ENCODE measurements around the gene MDGA2. TPM values are rescaled to one million over a fixed set of nuclear protein-coding genes. Genes with fewer than 3 reads are reported as not detected.

MDGA2 gene
- total and polyA plus RNA-seq, 2 of the 8 experiments (the other 6 are each of a cell fraction or from before 2014, with no cell fraction given) = 0.11 to 0.69 TPM

GRCh38 chr14:47009615-47010014 lies 665.8 kb downstream of the MDGA2 start:
- Histone ChIP-seq H3K4me3 (ENCODE audit: extremely low read depth in 1 of 4, insufficient read depth in 2 of 4, low read depth in 3 of 4, low read length in 4 of 4) (no peak overlapping the region), H3K56ac (replicated peaks; ENCODE audit: insufficient read length, low read depth, low read length) (no peak overlapping the region), H3K27ac (ENCODE audit: low read depth, low read length) (no peak overlapping the region), H3K23ac (ENCODE audit: insufficient read length) (no peak overlapping the region), H2BK5ac (ENCODE audit: low read depth, low read length) (no peak overlapping the region), H3K27me3 (replicated peaks in 1 of 4; ENCODE audit: control insufficient read depth in 3 of 4, extremely low read depth in 1 of 4, insufficient read depth in 3 of 4, low read length in 3 of 4) (no peaks in the 10 kb centered on the region), H3K9me3 (ENCODE audit: insufficient read depth in 2 of 2, low read depth in 1 of 2, low read length in 1 of 2) (no peaks in the 10 kb centered on the region), H3K4ac (replicated peaks; ENCODE audit: insufficient read length, low read depth, low read length) (no peak overlapping the region), H3K4me1 (replicated peaks in 1 of 4; ENCODE audit: control insufficient read depth in 3 of 4, insufficient read depth in 4 of 4, low read length in 3 of 4) (peaks cover 0 to 3% (median 0%) of the 10 kb centered on the region in 4 experiments; a peak in 1 of 7 replicates), H3K36me3 (ENCODE audit: control insufficient read depth in 2 of 4, insufficient read depth in 4 of 4, low read length in 3 of 4) (no peaks in the 10 kb centered on the region), H3K79me1 (ENCODE audit: low read depth, low read length) (no peaks in the 10 kb centered on the region), H4K8ac (ENCODE audit: extremely low read depth, insufficient read depth, low read length) (no peak overlapping the region), H2AK5ac (ENCODE audit: low read depth, low read length) (no peak overlapping the region), H3K4me2 (ENCODE audit: insufficient read depth in 1 of 2, low read depth in 2 of 2, low read length in 2 of 2) (no peak overlapping the region), H4K20me1 (replicated peaks in 1 of 2; ENCODE audit: control insufficient read depth in 1 of 2, insufficient read depth in 2 of 2, low read length in 2 of 2) (no peaks in the 10 kb centered on the region), H3K79me2 (ENCODE audit: control insufficient read depth in 1 of 2, insufficient read depth in 2 of 2, low read length in 2 of 2) (no peaks in the 10 kb centered on the region), H3K18ac (ENCODE audit: extremely low read depth, low read length) (no peak overlapping the region), H4K5ac (ENCODE audit: insufficient read length, low read depth, low read length) (no peak overlapping the region), H2BK15ac (ENCODE audit: low read length) (no peak overlapping the region), H2BK20ac (ENCODE audit: low read length) (no peak overlapping the region; the same call in 1 of the 2 replicates), H3K9ac (replicated peaks in 1 of 4; ENCODE audit: extremely low read depth in 1 of 4, low read depth in 3 of 4, low read length in 3 of 4) (no peak overlapping the region), H3K14ac (ENCODE audit: insufficient read length) (no peak overlapping the region), H4K91ac (replicated peaks; ENCODE audit: insufficient read length, low read length) (no peak overlapping the region), H3K23me2 (ENCODE audit: low read depth, low read length) (no peaks in the 10 kb centered on the region), H2BK12ac (ENCODE audit: low read depth, low read length) (no peak overlapping the region), H2BK120ac (replicated peaks; ENCODE audit: low read depth, low read length) (no peak overlapping the region), H2AFZ (ENCODE audit: low read length) (peak overlapping the region; percentile 80)
- TF ChIP-seq TAF7 (optimal IDR thresholded peaks at IDR 0.05; ENCODE audit: borderline replicate concordance, low read depth, low read length) (no peak), TAF1 (IDR thresholded peaks at IDR 0.05; ENCODE audit: low read depth, low read length) (no peak), SIX5 (IDR thresholded peaks at IDR 0.05; ENCODE audit: low read depth, low read length) (no peak), TEAD4 (IDR thresholded peaks at IDR 0.05; ENCODE audit: low read depth, low read length) (no peak), YY1 (IDR thresholded peaks at IDR 0.05; ENCODE audit: low read depth, low read length) (no peak), GTF2F1 (IDR thresholded peaks at IDR 0.05; ENCODE audit: borderline replicate concordance, low read depth, low read length) (no peak), HDAC6 (IDR thresholded peaks at IDR 0.05; ENCODE audit: low read depth, low read length) (no peak), MAFK (IDR thresholded peaks at IDR 0.05; ENCODE audit: low read depth, low read length) (no peak), TBP (IDR thresholded peaks at IDR 0.05; ENCODE audit: low read depth, low read length) (no peak), BACH1 (IDR thresholded peaks at IDR 0.05; ENCODE audit: low read length) (no peak)
- CTCF ChIA-PET (ENCODE audit: partially characterized antibody) = no interaction called here
- POLR2A ChIA-PET (ENCODE audit: partially characterized antibody) = no interaction called here
- no peak for FAIRE-seq
- WGBS, 2 experiments (ENCODE audit: extremely low coverage in 1 of 2, insufficient coverage in 1 of 2, insufficient read length in 1 of 2, insufficient replicate concordance in 2 of 2, low coverage in 1 of 2, low lambda C conversion rate in 2 of 2, missing lambda C conversion rate in 1 of 2) = 60% methylated on average over 3 of the region's 3 CpGs; no CpG with 5 or more reads in 1 of the 2 experiments
- DNase-seq (ENCODE audit: low read depth in 1 of 2, low spot score in 2 of 2) = no peak

Measured in H1 (cell line).